ENCODE data around the gene PHF21A. TPM values are rescaled to one million over a fixed set of nuclear protein-coding genes. Genes with fewer than 3 reads are reported as not detected.

The PHF21A gene
- total and polyA plus RNA-seq, 2 of the 8 experiments (the other 6 are each of a cell fraction or from before 2014, with no cell fraction given): 17.6 to 40.3 TPM

- peak in 1 of 2 experiments; percentile 26; a peak in 2 of 4 replicates for TF ChIP-seq RAD21 (IDR thresholded peaks at IDR 0.05 in 1 of 2, conservative IDR thresholded peaks at IDR 0.05 in 1 of 2; ENCODE audit: low read depth in 2 of 2, low read length in 2 of 2)
- TF ChIP-seq HDAC2 (IDR thresholded peaks at IDR 0.05; ENCODE audit: borderline replicate concordance in 1 of 2, low read depth in 2 of 2, low read length in 2 of 2): peak; percentile 77 to 90; a peak in 2 of 4 replicates
- TF ChIP-seq RXRA (IDR thresholded peaks at IDR 0.05; ENCODE audit: insufficient read depth, low read depth, low read length): no peak
- TF ChIP-seq BCL11A (IDR thresholded peaks at IDR 0.05; ENCODE audit: low read depth in 2 of 2, low read length in 2 of 2): no peak
- no peak for TF ChIP-seq POU5F1 (IDR thresholded peaks at IDR 0.05; ENCODE audit: low read depth, low read length)
- TF ChIP-seq RFX5 (IDR thresholded peaks at IDR 0.05; ENCODE audit: borderline replicate concordance, low read depth, low read length): no peak
- no peak for TF ChIP-seq CHD7 (IDR thresholded peaks at IDR 0.05; ENCODE audit: insufficient replicate concordance, low read length)
- TF ChIP-seq EZH2 (IDR thresholded peaks at IDR 0.05; ENCODE audit: low read depth, low read length, severe bottlenecking): no peak
- no peak for TF ChIP-seq GABPA (IDR thresholded peaks at IDR 0.05; ENCODE audit: borderline replicate concordance, insufficient read depth, low read length)
These were observed 221.6 kb downstream of the PHF21A start (continued) for GRCh38 chr11:45899448-45900174.
